ENCODE results near the gene SPSB3.

Gene SPSB3

DNA sequence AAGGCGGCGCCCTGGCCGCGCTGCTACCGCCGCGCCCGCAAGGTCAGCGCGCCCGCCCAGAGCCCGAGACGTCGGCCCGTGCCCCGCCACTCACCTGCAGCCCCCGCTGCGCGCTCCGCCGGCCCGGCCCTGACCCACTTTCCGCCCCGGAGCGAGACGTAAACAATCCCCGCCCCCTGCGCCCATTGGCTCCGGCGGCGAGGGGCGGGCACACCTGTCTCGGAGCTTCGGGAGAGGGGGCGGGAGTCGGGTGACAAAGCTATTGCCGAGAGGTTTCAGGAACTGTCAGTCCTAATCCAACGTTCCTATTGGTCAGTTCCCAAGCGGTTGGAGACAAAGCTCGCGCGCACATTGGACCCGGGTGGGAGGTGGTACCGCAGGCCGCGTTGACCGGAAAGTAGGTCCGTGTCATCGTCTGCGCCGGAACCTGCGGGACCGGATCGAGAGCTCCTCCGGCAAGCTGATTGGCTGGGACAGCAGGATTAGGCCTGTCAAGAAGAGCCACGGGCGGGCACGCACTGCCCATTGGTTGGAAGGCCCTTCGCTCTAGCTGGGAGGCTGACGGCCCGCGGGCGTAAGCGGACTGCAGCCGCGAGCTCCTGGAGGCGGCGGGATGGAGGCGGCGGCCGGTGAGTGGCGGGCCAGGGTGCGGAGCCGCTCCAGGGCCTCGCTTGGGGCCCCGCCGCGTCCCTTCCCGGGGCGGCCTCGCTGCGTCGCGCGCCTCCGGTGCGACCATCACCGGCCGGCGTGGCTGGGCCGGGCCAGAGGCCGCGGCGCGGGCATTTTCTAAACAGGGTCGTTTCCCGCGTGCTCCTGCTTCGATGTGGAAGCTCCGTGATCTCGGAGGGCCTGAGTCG lies at the start of gene SPSB3, which contains the start of gene NUBP2:
TSS of gene SPSB3 (minus strand) at position 164 of the 857 bp plus-strand sequence. CDS start 1,088 bp downstream, outside the sequence.
TSS of gene NUBP2 (plus strand) at position 553 of the 857 bp plus-strand sequence. CDS start at position 614, 61 bp downstream.
- in situ Hi-C loops (cut with MboI; ENCODE audit: low sequenced_read_pairs), result no loop called here

DNA sequence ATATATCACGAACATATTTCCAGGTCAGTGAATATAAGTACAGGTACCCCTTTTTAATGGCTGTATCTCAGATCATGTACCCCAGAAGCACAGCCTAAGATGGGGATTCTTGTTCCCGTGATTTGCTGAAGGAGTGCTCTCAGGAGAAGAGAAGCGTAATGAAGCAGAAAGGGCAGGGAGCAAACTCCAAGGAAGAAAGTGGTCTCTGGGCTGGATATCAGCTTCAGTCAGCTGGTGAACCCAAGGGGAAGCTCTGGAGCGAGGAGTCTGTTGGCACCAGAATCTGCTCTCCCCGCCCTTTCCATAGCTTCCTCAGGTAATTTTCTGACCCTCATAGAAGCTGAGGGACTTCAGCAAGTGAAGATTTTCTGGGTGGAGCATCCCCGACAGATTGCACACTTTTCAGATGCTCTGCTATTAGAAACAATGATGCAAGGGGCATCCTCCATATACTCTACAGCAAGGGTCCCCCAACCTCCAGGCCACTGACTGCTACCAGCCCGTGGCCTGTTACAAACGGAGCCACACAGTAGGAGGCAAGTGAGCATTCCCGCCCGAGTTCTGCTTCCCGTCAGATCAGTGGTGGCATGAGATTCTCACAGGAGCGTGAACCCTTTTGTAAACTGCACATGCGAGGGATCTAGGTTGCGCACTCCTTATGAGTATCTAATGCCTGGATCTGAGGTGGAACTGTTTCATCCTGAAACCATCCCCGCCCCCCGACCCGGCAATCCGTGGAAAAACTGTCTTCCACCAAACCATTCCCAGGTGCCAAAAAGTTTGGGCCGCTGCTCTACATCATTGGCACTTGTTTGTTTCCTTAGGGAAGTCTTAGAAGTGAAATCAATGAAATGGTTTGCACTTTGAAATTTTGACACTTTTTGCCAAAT lies 49.1 kb upstream of the SPSB3 start:
- in situ Hi-C loops (cut with MboI; ENCODE audit: low sequenced_read_pairs), result no loop called here

DNA sequence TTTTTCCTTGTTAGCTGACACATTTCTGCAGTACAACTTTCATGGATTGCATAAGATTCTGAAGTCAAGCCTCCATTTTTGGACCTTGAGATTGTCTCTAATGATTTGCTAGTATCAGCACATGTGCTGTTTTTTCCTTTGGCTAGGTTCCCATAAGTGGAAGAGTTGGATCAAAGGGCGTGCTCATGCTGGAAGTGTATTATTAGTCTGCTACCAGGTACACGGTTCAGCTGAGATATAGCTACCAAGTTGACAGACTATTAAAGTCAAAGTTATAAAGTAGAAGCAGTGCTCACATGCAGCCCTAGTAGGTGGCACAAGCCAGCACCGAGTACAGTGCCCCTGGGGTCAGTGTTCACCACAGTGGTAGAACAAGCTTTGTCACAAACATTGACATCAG lies 47.8 kb upstream of the SPSB3 start:
- in situ Hi-C loops (cut with MboI; ENCODE audit: low sequenced_read_pairs), result no loop called here

DNA sequence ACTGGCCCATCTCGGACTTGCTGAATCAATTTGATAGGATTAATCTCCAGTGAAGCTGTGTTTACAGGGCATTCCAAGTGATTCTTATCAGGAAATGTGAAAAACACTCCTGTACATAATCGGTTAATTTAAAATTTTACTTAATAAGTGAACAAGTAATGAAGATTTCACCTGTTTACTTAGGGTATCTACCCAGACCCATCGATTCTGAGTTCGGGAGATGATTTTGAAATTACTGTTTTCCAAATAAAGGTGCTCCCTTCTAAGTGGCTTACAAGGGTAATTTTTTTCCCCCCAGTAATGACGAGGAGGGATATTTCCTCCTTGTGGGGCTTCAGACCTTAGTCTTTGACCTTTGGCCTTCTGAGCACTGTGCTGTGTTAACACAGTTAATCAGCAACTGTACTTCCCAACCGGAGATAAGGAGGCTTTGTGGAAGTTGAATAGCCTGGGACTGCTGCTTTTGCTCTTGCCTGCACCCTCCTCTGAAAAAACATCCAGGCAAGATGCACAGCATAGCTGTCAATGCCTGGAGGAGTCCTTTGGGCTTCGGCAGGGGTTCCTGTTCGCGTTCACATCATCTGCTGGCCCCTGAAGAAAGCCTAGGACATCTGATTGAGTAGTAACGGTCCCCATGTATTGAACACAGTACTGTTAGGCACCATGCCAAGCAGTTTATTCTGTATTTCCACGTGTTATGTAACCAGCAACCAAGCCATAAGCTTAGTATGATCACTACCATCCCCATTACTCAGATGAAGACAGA lies 46.5 kb upstream of the SPSB3 start:
- in situ Hi-C loops (cut with MboI; ENCODE audit: low sequenced_read_pairs), result no loop called here

DNA sequence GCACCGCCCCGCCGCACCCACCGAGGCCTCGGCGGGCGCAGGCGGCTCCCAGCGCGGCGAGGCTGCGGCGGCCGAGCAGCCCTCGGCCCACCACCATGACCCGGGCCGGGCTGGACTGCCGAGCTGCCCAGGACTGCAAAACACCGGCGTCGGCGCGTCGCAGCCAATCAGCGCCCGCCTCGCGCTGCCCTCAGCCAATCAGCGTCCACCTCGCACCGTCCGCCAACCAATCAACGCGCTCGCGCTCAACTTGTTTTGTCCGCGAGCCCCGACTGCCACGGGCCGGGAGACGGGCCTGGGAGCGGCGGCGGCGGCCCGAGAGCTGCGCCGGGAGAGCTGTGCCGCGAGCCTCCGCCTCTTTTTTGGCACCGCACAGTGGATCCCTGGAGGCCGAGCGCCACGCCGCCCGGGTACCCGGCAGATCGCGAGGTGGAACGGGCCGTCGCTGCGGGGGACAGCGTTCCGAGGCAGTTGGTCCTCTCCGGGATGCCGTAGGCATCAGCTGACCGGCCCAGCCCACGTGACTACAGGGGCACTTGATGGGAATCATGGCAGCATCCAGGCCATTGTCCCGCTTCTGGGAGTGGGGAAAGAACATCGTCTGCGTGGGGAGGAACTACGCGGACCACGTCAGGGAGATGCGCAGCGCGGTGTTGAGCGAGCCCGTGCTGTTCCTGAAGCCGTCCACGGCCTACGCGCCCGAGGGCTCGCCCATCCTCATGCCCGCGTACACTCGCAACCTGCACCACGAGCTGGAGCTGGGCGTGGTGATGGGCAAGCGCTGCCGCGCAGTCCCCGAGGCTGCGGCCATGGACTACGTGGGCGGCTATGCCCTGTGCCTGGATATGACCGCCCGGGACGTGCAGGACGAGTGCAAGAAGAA lies 44.6 kb upstream of the SPSB3 start, which contains the start of the genes FAHD1 and HAGH:
TSS of gene FAHD1 (plus strand) at position 516 of the 883 bp plus-strand sequence. CDS start at position 549, 33 bp downstream.
TSS of gene HAGH (minus strand) at position 135 of the 883 bp plus-strand sequence. CDS start at position 97, 38 bp downstream.
- in situ Hi-C loops (cut with MboI; ENCODE audit: low sequenced_read_pairs), result no loop called here

DNA sequence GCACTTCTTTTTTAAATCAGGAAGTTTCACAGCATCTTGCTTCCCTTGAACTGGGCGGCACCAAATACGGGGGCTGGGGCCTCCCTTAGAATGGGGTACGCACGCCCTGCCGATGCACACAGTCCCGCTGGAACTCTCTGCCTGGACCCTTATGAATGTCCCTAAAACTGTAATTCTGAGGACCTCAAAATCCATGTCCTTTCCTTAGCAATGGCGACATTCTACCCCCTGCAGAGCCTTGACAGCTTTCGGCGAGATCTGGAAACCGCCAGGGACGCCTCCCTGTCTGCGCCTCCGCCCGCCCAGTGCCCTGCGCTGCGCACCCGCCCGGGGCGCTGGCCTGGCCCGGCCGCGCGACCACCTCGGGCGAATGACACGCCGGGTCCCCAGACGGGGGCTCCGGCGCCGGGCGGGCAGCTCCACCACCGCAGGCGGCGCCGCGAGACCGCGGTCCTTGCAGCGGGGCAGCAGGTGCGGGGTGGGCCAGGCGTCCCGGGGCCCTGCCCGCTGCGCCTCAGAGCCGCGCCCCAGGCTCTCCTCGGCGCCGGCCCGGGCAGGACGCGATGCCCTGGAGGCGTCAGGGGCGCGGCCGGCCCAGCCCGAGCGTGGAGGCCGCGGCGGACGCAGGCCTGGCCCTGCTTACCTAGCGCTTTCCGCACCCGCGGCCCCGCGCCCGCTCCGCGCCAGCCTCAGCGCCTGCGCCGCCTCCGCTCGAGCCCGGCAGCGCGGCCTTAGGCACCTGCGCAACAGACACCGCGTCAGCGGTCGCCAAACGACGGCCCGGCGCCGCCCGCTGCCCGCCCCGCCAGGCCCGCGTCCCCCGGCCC lies 43.7 kb upstream of the SPSB3 start:
- in situ Hi-C loops (cut with MboI; ENCODE audit: low sequenced_read_pairs), result no loop called here

DNA sequence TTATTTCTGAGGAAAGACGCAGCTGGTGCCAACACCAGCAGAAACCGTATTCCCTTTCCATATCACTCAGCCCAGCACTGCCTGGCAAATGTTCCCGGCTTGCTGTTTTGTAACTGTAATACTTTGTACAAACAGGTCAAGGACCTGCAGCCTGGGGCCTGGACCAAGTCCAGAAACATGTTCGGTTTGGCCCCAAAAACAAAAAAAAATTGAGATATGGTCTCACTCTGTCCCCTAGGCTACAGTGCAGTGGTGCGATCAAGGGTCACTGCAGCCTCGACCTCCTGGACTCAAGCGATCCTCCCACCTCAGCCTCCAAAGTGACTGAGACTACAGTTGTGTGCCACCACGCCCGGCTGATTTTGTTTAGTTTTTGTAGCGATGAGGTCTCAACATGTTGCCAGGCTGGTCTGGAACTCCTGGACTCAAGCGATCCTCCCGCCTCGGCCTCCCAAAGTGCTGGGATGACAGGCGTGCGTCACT lies 43.1 kb upstream of the SPSB3 start:
- in situ Hi-C loops (cut with MboI; ENCODE audit: low sequenced_read_pairs), result no loop called here

DNA sequence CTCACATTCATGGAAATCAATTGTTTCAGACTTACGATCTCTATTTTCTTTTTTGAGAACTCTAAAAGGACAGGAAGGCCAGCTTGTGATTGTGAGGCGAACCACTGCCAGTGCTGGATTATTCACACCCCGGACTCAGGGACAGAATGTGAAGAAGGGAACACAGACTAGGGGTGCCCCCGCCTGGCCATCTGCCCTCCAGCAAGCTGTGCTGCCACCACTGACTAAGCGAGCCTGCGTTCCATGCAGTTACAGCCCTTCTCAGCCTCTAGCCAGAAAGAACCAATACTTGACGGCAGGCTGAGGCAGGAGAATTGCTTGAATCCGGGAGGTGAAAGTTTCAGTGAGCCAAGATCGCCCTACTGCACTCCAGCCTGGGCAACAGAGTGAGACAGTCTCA lies 41.5 kb upstream of the SPSB3 start:
- in situ Hi-C loops (cut with MboI; ENCODE audit: low sequenced_read_pairs), result no loop called here

DNA sequence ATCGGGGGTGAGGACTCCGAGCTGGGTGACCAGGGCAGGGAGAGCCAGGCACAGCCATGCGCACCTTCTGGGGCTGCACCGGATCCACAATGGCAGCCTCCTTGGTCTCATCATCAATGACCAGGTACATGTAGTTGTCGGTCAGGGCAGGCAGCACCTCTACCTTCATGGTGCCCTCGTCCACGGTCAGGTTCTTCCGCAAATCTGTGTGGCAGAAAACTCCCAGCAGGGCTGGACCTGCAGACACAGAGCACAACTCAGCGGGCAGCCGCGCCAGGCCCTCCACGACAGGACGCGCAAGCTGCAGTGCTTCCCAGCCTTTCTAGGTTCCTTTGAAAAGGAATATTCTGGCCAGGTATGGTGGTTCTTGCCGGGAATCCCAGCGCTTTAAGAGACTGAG lies 40.4 kb upstream of the SPSB3 start:
- in situ Hi-C loops (cut with MboI; ENCODE audit: low sequenced_read_pairs), result no loop called here

DNA sequence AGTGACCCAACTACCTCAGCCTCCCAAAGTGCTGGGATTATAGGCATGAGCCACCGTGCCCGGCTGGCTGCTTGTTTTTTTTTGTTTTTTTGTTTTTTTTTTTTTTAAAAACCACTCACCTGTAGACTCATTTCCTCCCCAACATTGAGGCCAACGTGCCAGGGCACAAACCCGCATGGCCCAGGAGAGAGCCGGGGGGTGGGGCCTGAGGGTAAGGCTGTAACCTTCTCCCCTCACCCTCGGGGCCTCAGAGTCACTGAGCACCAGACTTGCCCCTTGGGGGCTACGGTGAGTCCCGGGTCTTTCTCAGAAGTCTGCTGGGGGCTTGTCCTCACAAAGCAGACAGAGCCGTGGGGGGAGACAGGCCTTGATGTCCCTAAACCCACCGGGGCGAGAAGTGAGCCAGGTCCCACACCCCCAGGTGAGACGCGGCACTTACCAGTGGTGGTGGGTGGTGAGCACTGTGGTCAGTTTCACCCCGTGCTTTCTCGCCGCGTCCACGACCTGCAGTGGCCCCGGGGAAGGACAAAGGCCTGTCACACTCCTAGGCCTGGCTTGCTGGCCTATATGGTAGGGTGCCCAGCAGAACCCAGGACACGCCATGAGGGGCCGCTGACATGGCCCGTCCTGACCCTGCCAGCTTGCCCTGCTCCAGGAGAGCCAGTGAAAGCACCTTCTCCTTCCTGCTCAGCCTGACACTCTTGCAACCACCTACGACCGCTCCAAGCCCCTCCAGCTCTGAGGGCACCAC lies 39.7 kb upstream of the SPSB3 start:
- in situ Hi-C loops (cut with MboI; ENCODE audit: low sequenced_read_pairs), result no loop called here

DNA sequence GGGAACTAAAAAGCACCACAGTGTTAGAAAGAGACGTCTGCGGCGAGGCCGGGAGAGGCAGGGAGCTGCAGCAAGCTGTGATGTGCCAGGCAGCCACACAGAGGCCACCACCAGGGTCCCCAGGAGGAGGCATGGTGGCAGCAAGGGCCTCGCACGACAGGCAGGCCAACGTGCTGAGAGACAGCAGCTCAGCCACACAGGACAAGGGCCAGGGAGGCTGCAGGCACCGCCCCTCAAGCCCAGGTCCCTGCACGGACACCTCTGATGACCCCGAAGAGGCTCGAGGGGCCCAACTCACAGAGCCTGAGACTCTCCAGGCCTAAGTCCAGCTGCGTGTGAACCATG lies 38.5 kb upstream of the SPSB3 start:
- in situ Hi-C loops (cut with MboI; ENCODE audit: low sequenced_read_pairs), result no loop called here

DNA sequence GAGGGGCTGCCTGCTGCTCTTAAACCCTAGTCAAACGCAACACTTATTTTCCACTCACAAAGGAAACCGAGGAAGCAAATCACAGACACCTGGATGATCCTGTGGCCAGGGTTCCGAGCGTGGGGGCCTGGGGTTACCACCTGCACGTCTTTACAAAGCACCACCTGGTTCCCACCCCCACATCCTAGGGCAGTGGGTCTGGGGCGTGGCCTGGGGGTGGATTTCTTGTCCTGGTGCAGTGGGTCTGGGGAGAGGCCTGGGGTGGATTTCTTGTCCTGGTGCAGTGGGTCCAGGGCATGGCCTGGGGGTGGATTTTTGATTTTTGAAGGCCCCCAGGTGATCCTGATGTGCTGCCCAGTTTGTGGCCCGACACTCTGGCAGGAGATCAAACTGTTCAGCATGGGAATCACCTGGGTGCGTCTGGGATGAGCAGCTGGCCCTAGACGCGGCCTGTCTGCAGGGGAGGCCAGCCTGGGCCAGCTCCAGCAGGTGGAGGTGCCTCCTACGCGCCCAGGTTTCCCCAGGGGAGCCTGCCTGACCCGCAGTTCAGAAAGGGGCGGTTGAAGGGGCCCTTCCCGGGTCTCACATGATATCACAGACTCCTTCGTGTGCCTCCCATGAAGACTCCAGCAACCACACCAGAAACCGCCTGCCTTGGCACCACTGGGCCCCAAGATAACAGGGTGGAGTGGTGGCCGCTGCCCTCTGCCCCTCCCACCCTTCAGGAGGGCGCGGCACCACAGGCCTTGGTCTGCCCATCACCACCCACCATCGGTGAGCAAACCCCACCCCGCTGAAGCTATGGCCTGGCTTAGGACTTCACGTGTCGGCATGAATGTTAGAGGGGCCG lies 38.0 kb upstream of the SPSB3 start:
- in situ Hi-C loops (cut with MboI; ENCODE audit: low sequenced_read_pairs), result no loop called here

DNA sequence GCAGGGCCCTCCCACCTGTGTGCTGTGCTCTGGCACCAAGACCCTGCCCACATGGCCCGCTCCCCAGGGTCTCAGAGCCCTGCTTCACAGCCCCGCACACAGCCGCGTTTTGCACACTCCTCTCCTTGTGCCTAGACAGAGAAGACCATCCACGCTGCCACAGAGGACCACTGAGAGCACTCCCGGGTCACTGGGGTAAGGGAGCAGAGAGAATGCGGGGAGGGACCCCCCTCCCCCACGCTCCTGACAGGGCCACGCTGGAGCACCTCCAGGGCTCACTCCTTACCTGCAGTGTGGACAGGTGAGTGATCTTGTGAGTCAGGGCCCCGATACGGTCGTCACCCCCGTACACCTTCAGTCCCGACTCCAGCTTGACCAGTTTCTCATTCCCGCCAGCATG lies 37.2 kb upstream of the SPSB3 start:
- in situ Hi-C loops (cut with MboI; ENCODE audit: low sequenced_read_pairs), result no loop called here

DNA sequence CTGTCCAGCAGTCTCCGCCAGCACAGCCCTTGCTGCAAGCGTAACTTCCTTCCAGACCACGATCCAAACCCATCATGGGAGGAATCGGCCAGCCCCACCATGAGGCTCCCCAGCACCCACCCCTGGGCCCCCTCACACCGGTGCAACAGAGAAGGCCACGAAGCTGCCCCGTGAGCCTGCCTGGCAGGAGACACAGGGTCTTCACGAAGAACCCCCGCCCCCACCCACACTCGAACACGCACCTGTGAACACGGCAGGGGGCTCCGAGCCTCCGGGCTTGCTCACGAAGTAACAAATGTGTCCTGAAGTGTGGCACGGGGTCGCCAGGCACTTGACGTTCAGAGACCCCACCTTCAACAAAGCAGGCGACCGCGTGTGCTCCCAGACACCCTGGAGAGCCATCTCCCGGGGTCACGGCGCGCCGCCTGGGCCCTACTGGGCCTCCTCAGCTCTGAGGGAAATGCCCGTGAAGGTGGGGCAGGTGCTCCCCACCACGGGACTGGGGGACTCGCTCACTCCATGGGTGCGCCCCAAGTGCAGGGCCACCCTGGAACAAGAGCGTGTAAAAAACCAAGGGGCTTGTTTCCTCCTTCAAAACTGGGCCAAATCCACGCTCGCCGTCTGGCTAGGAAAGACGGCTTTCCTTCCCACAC lies 36.6 kb upstream of the SPSB3 start:
- in situ Hi-C loops (cut with MboI; ENCODE audit: low sequenced_read_pairs), result no loop called here

DNA sequence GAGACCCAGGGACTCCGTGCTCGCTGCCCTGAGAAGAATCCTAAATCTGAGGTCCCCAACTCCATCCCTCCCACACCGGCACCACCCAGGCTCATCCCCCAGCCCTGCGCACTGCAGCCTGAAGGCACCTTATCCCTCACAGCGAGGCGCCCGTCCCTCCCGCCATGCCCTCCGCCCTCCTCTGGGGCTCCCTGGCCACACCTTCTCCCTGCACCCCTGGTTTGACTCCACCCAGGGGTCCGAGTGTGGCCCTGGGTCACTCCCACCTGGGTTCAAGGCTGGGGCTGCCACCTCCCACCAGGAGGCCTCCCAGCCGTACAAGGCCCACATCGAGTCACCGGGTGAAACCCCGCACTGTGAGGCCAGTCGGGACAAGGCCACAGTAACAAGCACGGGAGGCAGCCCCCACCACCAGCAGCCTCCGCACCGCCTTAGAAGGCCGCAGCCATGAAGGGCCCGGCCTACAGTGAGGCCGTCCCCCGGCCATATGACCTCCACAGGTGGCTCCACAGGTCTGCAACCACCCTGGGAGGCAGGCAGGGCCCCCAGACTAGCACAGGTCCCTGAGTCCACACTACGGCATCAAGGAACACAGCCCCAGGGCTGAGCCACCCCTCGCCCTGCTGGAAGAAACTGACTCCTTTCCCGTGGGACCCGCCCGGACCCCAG lies 36.0 kb upstream of the SPSB3 start:
- in situ Hi-C loops (cut with MboI; ENCODE audit: low sequenced_read_pairs), result no loop called here

DNA sequence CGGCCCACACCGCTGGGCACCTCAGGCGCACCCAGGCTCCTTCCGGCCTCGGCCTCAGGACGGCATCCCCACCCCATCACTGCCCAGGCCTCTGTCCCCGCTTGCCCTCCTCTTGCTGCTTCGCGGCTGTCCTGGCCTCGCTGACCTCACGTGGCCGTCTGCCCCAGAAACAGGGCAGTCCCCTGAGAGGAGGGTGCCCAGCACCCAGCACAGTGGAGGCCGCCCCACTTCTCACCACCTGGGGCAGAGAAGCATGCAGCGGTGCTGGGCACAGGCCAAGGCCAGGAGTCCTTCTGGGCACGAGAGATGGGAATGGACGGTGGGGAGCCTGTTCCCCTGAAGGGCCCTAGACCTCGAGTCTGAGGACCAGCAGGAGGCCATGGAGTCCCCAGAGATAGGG lies 35.3 kb upstream of the SPSB3 start:
- in situ Hi-C loops (cut with MboI; ENCODE audit: low sequenced_read_pairs), result no loop called here

All from HL-60/S4 (cell line).